Fibroblast of skin of scalp (primary cell): ENCODE data around the gene TDRD12.
"Not testable (repeated sequence)": the region's sequence is repeated elsewhere in the genome, so short reads cannot be mapped to it uniquely, and the experiment has no call there.

Experiments used
- DNase-seq: peaks from one replicate; pipeline ENCODE4 v3.0.0-alpha.2; 2013

Gene TDRD12

GRCh38 chr19:32748497-32748896, 28.9 kb downstream of the TDRD12 start:
- no peak for DNase-seq

- no peak for DNase-seq
Observed at GRCh38 chr19:32748948-32749347, 29.4 kb downstream of the TDRD12 start.

- no peak for DNase-seq
Observed at GRCh38 chr19:32749361-32749760, 29.8 kb downstream of the TDRD12 start.

- DNase-seq, result peak; percentile 9
Observed at GRCh38 chr19:32750441-32751055, 31.0 kb downstream of the TDRD12 start.

- no peak for DNase-seq
Observed at GRCh38 chr19:32751066-32751465, 31.5 kb downstream of the TDRD12 start.

- no peak for DNase-seq
Observed at GRCh38 chr19:32757189-32757588, 37.6 kb downstream of the TDRD12 start.

- DNase-seq, result not testable (repeated sequence)
Observed at GRCh38 chr19:32765365-32765764, 45.8 kb downstream of the TDRD12 start.

- no peak for DNase-seq
Observed at GRCh38 chr19:32767951-32768679, 48.5 kb downstream of the TDRD12 start.

GRCh38 chr19:32771596-32771995, 52.0 kb downstream of the TDRD12 start:
- no peak for DNase-seq

- DNase-seq, result no peak
Observed at GRCh38 chr19:32773126-32773525, 53.6 kb downstream of the TDRD12 start.

- DNase-seq, result no peak
Observed at GRCh38 chr19:32779082-32779481, 59.5 kb downstream of the TDRD12 start.

- no peak for DNase-seq
Observed at GRCh38 chr19:32781280-32781679, 61.7 kb downstream of the TDRD12 start.

- DNase-seq, result not testable (repeated sequence)
Observed at GRCh38 chr19:32782089-32782488, 62.5 kb downstream of the TDRD12 start.

GRCh38 chr19:32787161-32787813, 67.7 kb downstream of the TDRD12 start:
- DNase-seq, result not testable (repeated sequence)

GRCh38 chr19:32787895-32788294, 68.3 kb downstream of the TDRD12 start:
- DNase-seq, result not testable (repeated sequence)

- no peak for DNase-seq
Observed at GRCh38 chr19:32789429-32789828, 69.9 kb downstream of the TDRD12 start.

GRCh38 chr19:32798201-32798600, 78.6 kb downstream of the TDRD12 start:
- DNase-seq, result no peak

- DNase-seq, result no peak
Observed at GRCh38 chr19:32800191-32800590, 80.6 kb downstream of the TDRD12 start.

- DNase-seq, result no peak
Observed at GRCh38 chr19:32800754-32801153, 81.2 kb downstream of the TDRD12 start.

GRCh38 chr19:32802840-32803239, 83.3 kb downstream of the TDRD12 start:
- no peak for DNase-seq

- no peak for DNase-seq
Observed at GRCh38 chr19:32808236-32808635, 88.7 kb downstream of the TDRD12 start.

GRCh38 chr19:32809254-32809653, 89.7 kb downstream of the TDRD12 start:
- no peak for DNase-seq

GRCh38 chr19:32809754-32810153, 90.2 kb downstream of the TDRD12 start:
- DNase-seq, result no peak

GRCh38 chr19:32810452-32810851, 90.9 kb downstream of the TDRD12 start:
- no peak for DNase-seq
